Gastrocnemius medialis (tissue), 4 donors: Measurements from ENCODE around the gene VSTM5. TPM values are rescaled to one million over a fixed set of nuclear protein-coding genes. Genes with fewer than 3 reads are reported as not detected.
"Not testable (repeated sequence)": the region's sequence is repeated elsewhere in the genome, so short reads cannot be mapped to it uniquely, and the experiment has no call there.

ENCODE experiments used
- ATAC-seq, 2 donors: fragments of 150-250 bp; one replicate each; pipeline ENCODE4 v1.9.1; 2016
- DNase-seq, 2 donors: peaks; one replicate each; pipeline ENCODE4 v3.0.0-alpha.2; 2019
- H3K27ac ChIP-seq, 4 donors: fragments of 200-600 bp; sonication (generic); 1 replicate in 1 of 4; 2 replicates in 3 of 4; pipeline ENCODE4 v1.5.1; 2016 to 2018; ENCODE audit warnings: mild to moderate bottlenecking in 2 of 4, moderate library complexity in 1 of 4
- H3K27me3 ChIP-seq, 3 donors: fragments of 200-600 bp; sonication (generic) in 2 of 3; 1 replicate in 1 of 3; 2 replicates in 2 of 3; pipeline versions ENCODE4 v1.5.1 to v1.6.0; 2016 to 2019; ENCODE audit warnings: mild to moderate bottlenecking in 1 of 3, moderate library complexity in 1 of 3
- H3K36me3 ChIP-seq, 2 donors: fragments of 200-600 bp; sonication (generic) in 1 of 2; one replicate each; pipeline ENCODE4 v1.5.1; 2017 to 2018
- H3K4me1 ChIP-seq, 2 donors: fragments of 200-600 bp; sonication (generic) in 1 of 2; one replicate each; pipeline ENCODE4 v1.5.1; 2016 to 2017; ENCODE audit warnings: mild to moderate bottlenecking in 2 of 2
- H3K4me3 ChIP-seq, 4 donors: fragments of 200-600 bp; sonication (generic) in 3 of 4; 1 replicate in 1 of 4; 2 replicates in 3 of 4; pipeline ENCODE4 v1.5.1; 2016 to 2019; ENCODE audit warnings: mild to moderate bottlenecking in 2 of 4
- H3K9me3 ChIP-seq, 3 donors: fragments of 200-600 bp; sonication (generic) in 2 of 3; 1 replicate in 1 of 3; 2 replicates in 2 of 3; pipeline ENCODE4 v1.5.1; 2016 to 2019
- CTCF ChIP-seq, 5 experiments: fragments of 450-650 bp in 3 of 5; fragments of 200-600 bp in 2 of 5; sonication (generic) in 2 of 5; IDR thresholded peaks in 4 of 5; conservative IDR thresholded peaks in 1 of 5; 1 replicate in 4 of 5; 2 replicates in 1 of 5; pipeline ENCODE4 v1.5.1; 2016 to 2019; ENCODE audit warnings: antibody characterized with exemption in 5 of 5, mild to moderate bottlenecking in 3 of 5, moderate library complexity in 3 of 5
- POLR2A ChIP-seq, 2 donors: fragments of 450-650 bp; IDR thresholded peaks; one replicate each; pipeline ENCODE4 v1.6.1; 2017; ENCODE audit warnings: antibody characterized with exemption in 2 of 2, mild to moderate bottlenecking in 2 of 2, moderate library complexity in 2 of 2
- in situ Hi-C, 4 donors: fragments of 200-750 bp; cut with MboI; loops; one replicate each; pipeline versions ENCODE4 v1.15.0 to v1.8.0; 2017; ENCODE audit warnings: low sequenced_read_pairs in 4 of 4
- intact Hi-C: fragments of 100-400 bp; cut with DNase I; formaldehyde crosslinking; loops from one replicate; pipeline ENCODE4 v1.15.1; 2023; ENCODE audit warnings: low total_unique reads
- total RNA-seq, 4 donors: library from RNA; depleted of rRNA; stranded (reverse); fragments of >200 nt; gene quantifications; one replicate each; pipeline versions ENCODE4 v1.1.0 to v1.2.3, GENCODE V29; 2016

Gene VSTM5
- total RNA-seq, 4 donors from 2014 or later = not detected

GRCh38 chr11:93875637-93876036 is 25.2 kb upstream of the VSTM5 start:
- no peak for TF ChIP-seq POLR2A (IDR thresholded peaks at IDR 0.05)
- TF ChIP-seq CTCF (IDR thresholded peaks at IDR 0.05 in 4 of 5, conservative IDR thresholded peaks at IDR 0.05 in 1 of 5) = no peak
- Histone ChIP-seq H3K4me3 (no peak overlapping the region), H3K4me1 (no peaks in the 10 kb centered on the region), H3K36me3 (no peaks in the 10 kb centered on the region), H3K9me3 (no peaks in the 10 kb centered on the region), H3K27me3 (no peaks in the 10 kb centered on the region), H3K27ac (no peak overlapping the region)
- DNase-seq (no peak), ATAC-seq (no peak)
- intact Hi-C loops = no loop called here
- in situ Hi-C loops = loop anchor here in 2 of 4 donors (25.0 kb wide), 2 partner anchors 537 to 637 kb away; partner anchors contain the start of genes C11orf97 (in 1 of the 2) and GPR83 (in 1 of the 2)

- H3K36me3 ChIP-seq = no peaks in the 10 kb centered on the region
- H3K27ac ChIP-seq = no peak overlapping the region
- in situ Hi-C loops = no loop called here
- no peaks in the 10 kb centered on the region for H3K9me3 ChIP-seq
- intact Hi-C loops = no loop called here
- no peaks in the 10 kb centered on the region for H3K4me1 ChIP-seq
- H3K4me3 ChIP-seq = no peak overlapping the region
- TF ChIP-seq CTCF (IDR thresholded peaks at IDR 0.05 in 4 of 5, conservative IDR thresholded peaks at IDR 0.05 in 1 of 5) = no peak
- TF ChIP-seq POLR2A (IDR thresholded peaks at IDR 0.05) = no peak
- ATAC-seq (no peak), DNase-seq (no peak)
- H3K27me3 ChIP-seq = no peaks in the 10 kb centered on the region
Observed at GRCh38 chr11:93871526-93871925, 21.1 kb upstream of the VSTM5 start.

GRCh38 chr11:93870616-93871015 is 20.2 kb upstream of the VSTM5 start:
- Histone ChIP-seq H3K4me3 (no peak overlapping the region), H3K4me1 (no peaks in the 10 kb centered on the region), H3K36me3 (no peaks in the 10 kb centered on the region), H3K27me3 (no peaks in the 10 kb centered on the region), H3K9me3 (no peaks in the 10 kb centered on the region), H3K27ac (no peak overlapping the region)
- intact Hi-C loops = no loop called here
- no peak for DNase-seq
- in situ Hi-C loops = no loop called here
- no peak for TF ChIP-seq POLR2A (IDR thresholded peaks at IDR 0.05)
- no peak for TF ChIP-seq CTCF (IDR thresholded peaks at IDR 0.05 in 4 of 5, conservative IDR thresholded peaks at IDR 0.05 in 1 of 5)
- ATAC-seq = no peak

- intact Hi-C loops = no loop called here
- no peak overlapping the region for H3K4me3 ChIP-seq
- H3K36me3 ChIP-seq = no peaks in the 10 kb centered on the region
- TF ChIP-seq CTCF (IDR thresholded peaks at IDR 0.05 in 4 of 5, conservative IDR thresholded peaks at IDR 0.05 in 1 of 5) (no peak), POLR2A (IDR thresholded peaks at IDR 0.05) (no peak)
- H3K27me3 ChIP-seq = no peaks in the 10 kb centered on the region
- H3K9me3 ChIP-seq = no peaks in the 10 kb centered on the region
- no peaks in the 10 kb centered on the region for H3K4me1 ChIP-seq
- H3K27ac ChIP-seq = no peak overlapping the region
- in situ Hi-C loops = no loop called here
- ATAC-seq (no peak), DNase-seq (no peak)
Observed at GRCh38 chr11:93869830-93870229, 19.4 kb upstream of the VSTM5 start.

GRCh38 chr11:93868404-93868803 is 18.0 kb upstream of the VSTM5 start:
- in situ Hi-C loops, DNase-seq, H3K36me3 ChIP-seq, H3K27ac ChIP-seq, intact Hi-C loops, H3K4me1 ChIP-seq, ATAC-seq, H3K27me3 ChIP-seq, H3K4me3 ChIP-seq, H3K9me3 ChIP-seq: not testable (repeated sequence)
